Right ventricle myocardium inferior (tissue), 1 donor: ENCODE data around the gene PPP1R11. TPM values are rescaled to one million over a fixed set of nuclear protein-coding genes. Genes with fewer than 3 reads are reported as not detected.
"Not testable (repeated sequence)": the region's sequence is repeated elsewhere in the genome, so short reads cannot be mapped to it uniquely, and the experiment has no call there.

Experiments used
- ATAC-seq: fragments of 200-7000 bp; cut with Tn5 transposase; one replicate; pipeline ENCODE4 v1.9.1; 2020; ENCODE audit warnings: mild to moderate bottlenecking, moderate library complexity
- DNase-seq: peaks from one replicate; pipeline ENCODE4 v3.0.0; 2021; ENCODE audit errors: missing footprints
- intact Hi-C: fragments of 100-400 bp; cut with DNase I; formaldehyde crosslinking; loops from one replicate; pipeline ENCODE4 v1.11.0; 2022
- total RNA-seq: library from RNA; stranded (reverse); fragmentation: NEBNext Ultra II Directional; extraction: Animal tissue kit (Norgen Biotek cat#: 25700); gene quantifications from one replicate; pipeline ENCODE4 v1.2.1, GENCODE V29; 2021
- donor health status: DM: no; HTN: yes; CAD: no; lungs with severe emphysema.

PPP1R11 gene
- total RNA-seq, 1 donor from 2014 or later, result 44.3 TPM

DNA sequence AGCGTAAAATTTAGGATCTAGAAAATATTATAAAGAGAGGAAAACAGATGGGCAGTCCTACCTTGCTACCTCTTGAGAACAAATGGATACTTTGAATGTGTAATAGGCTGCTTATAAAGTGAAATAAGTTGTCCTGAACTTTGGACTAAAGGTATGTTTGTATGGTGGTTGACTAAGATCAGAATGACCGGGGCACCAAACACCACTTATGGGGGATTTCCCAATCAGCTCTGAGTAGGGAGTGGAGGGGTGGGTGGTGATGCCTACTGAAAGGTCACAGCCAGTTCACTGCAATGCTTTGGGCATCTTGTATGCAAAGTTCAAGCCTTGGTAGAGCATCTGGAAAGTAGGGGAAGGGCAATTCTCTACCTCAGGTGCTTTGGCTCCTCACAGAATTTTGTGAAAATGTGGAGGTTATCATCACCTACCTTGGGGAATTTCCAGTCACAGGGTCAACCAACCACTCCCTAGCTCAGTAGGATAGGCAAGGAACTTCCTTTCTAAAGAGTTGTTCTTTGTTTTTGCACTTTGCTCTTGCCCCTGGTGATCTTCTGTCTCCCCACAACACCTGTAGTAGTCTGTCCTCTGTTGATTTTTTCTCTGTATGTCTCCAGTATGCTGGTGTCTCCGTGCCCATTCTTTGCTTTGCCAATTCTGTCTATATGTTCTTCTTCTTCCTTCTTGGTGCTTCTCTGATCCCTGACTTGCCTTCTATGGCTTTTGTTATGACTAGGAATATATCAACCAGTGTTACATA is 46.2 kb downstream of the PPP1R11 start, which contains the start of gene TRIM31:
TRIM31 (minus strand) TSS at position 88 of the 757 bp plus-strand sequence. CDS start 285 bp downstream, outside the sequence.
- DNase-seq, result no peak
- ATAC-seq, result no peak
- intact Hi-C loops, result no loop called here

DNA sequence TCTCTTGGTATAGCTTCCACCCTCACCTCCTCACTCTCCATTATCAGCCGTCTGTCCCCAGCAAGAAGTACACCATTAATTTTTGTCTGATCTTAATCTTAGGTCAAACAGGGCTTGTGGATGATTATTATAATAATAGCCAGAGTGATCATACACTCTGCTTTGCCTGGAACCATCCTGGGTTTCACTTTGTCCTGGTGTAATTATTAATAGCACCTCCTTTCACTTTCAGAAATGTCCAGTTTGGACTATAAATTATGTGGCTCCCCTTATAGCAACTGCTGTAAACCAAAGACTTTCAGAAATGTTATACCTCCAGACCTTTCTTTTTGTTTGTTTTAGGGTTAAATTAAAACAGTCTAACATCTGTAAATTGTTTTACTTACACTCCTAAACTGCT is 46.8 kb downstream of the PPP1R11 start:
- ATAC-seq, result no peak
- DNase-seq, result no peak
- intact Hi-C loops, result no loop called here

GRCh38 chr6:30116724-30117123 is 49.7 kb downstream of the PPP1R11 start:
- DNase-seq (no peak), ATAC-seq (no peak)
- intact Hi-C loops, result no loop called here

DNA sequence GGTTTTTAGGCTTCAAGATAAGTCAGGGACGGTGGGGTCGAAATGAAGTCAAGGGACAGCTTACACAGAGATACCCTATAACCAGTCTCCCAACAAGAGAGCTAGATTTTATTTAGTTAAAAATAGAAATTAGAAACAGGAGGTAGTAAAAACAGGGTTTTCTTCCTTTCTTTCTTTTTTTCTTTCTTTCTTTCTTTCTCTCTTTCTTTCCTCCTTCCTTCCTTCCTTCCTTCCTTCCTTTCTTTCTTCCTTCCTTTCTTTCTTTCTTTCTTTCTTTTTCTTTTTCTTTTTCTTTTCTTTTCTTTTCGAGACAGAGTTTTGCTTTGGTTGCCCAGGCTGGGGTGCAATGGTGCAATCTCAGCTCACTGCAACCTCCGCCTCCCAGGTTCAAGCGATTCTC is 51.7 kb downstream of the PPP1R11 start:
- DNase-seq, intact Hi-C loops, ATAC-seq: not testable (repeated sequence)

Other genes starting within 250 kb of the PPP1R11 start
- gene HLA-G, start 239.4 kb upstream of the PPP1R11 start, total RNA-seq, result not detected
- 249 TPM for gene HLA-A, start 124.7 kb upstream of the PPP1R11 start, total RNA-seq
- 13.1 TPM for gene POLR1H, start 5.9 kb upstream of the PPP1R11 start, total RNA-seq
- not detected for gene RNF39, start 8.6 kb downstream of the PPP1R11 start, total RNA-seq
- gene TRIM31, start 45.9 kb downstream of the PPP1R11 start, total RNA-seq, result not detected
- not detected for gene TRIM40, start 68.9 kb downstream of the PPP1R11 start, total RNA-seq
- not detected for gene TRIM10, start 94.0 kb downstream of the PPP1R11 start, total RNA-seq
- gene TRIM15, start 96.3 kb downstream of the PPP1R11 start, total RNA-seq, result not detected
- 20.6 TPM for gene TRIM26, start 146.2 kb downstream of the PPP1R11 start, total RNA-seq